Bone marrow (tissue), 2 donors: ENCODE measurements around the gene VAV3.
"Not testable (repeated sequence)": the region's sequence is repeated elsewhere in the genome, so short reads cannot be mapped to it uniquely, and the experiment has no call there.

ENCODE experiments used
- DNase-seq, 2 donors: peaks; one replicate each; lab custom pipeline; 2025; lab: John Stamatoyannopoulos, UW

Gene VAV3

GRCh38 chr1:107894605-107895004 is 70.4 kb downstream of the VAV3 start:
- peak in 1 of 2 donors; percentile 13 for DNase-seq

GRCh38 chr1:107893350-107893749 is 71.6 kb downstream of the VAV3 start:
- DNase-seq = not testable (repeated sequence)

- no peak for DNase-seq
Measured at GRCh38 chr1:107889524-107889923, 75.5 kb downstream of the VAV3 start.

GRCh38 chr1:107883562-107883961 is 81.4 kb downstream of the VAV3 start:
- peak in 1 of 2 donors; percentile 51 for DNase-seq

GRCh38 chr1:107879927-107880326 is 85.1 kb downstream of the VAV3 start:
- no peak for DNase-seq

GRCh38 chr1:107879346-107879745 is 85.6 kb downstream of the VAV3 start:
- DNase-seq = peak in 1 of 2 donors; percentile 9

- peak in 1 of 2 donors; percentile 27 for DNase-seq
Measured at GRCh38 chr1:107877745-107878144, 87.2 kb downstream of the VAV3 start.

- peak in 1 of 2 donors; percentile 23 for DNase-seq
Measured at GRCh38 chr1:107877092-107877491, 87.9 kb downstream of the VAV3 start.

GRCh38 chr1:107875689-107876088 is 89.3 kb downstream of the VAV3 start:
- DNase-seq = no peak

- no peak for DNase-seq
Measured at GRCh38 chr1:107874221-107874620, 90.8 kb downstream of the VAV3 start.

GRCh38 chr1:107871687-107872395 is 93.1 kb downstream of the VAV3 start:
- DNase-seq = peak in 1 of 2 donors; percentile 35

- no peak for DNase-seq
Measured at GRCh38 chr1:107871259-107871658, 93.7 kb downstream of the VAV3 start.

- no peak for DNase-seq
Measured at GRCh38 chr1:107870696-107871095, 94.3 kb downstream of the VAV3 start.

GRCh38 chr1:107867897-107868296 is 97.1 kb downstream of the VAV3 start:
- no peak for DNase-seq

GRCh38 chr1:107867422-107867821 is 97.6 kb downstream of the VAV3 start:
- DNase-seq = no peak

GRCh38 chr1:107866870-107867269 is 98.1 kb downstream of the VAV3 start:
- DNase-seq = no peak

- DNase-seq = no peak
Measured at GRCh38 chr1:107865627-107866026, 99.4 kb downstream of the VAV3 start.

- no peak for DNase-seq
Measured at GRCh38 chr1:107863342-107863741, 101.6 kb downstream of the VAV3 start.

- DNase-seq = peak in 1 of 2 donors; percentile 74
Measured at GRCh38 chr1:107862064-107862463, 102.9 kb downstream of the VAV3 start.

- no peak for DNase-seq
Measured at GRCh38 chr1:107858323-107858722, 106.7 kb downstream of the VAV3 start.

- DNase-seq = no peak
Measured at GRCh38 chr1:107851418-107851817, 113.6 kb downstream of the VAV3 start.

- not testable (repeated sequence) for DNase-seq
Measured at GRCh38 chr1:107844541-107845194, 120.3 kb downstream of the VAV3 start.

GRCh38 chr1:107843989-107844388 is 121.0 kb downstream of the VAV3 start:
- no peak for DNase-seq

GRCh38 chr1:107842241-107842640 is 122.7 kb downstream of the VAV3 start:
- DNase-seq = no peak
